HL-60 (cell line): ENCODE measurements around the gene PIK3R4.

Experiments
- DNase-seq, 2 experiments: peaks; one replicate each; pipeline ENCODE4 v3.0.0-alpha.2; 2010 to 2020; ENCODE audit warnings: low read depth in 1 of 2, low spot score in 1 of 2
- H3K27ac ChIP-seq: fragments of 250-450 bp; sonication (Bioruptor Pico); replicated peaks from 2 replicates; pipeline ENCODE4 v1.5.1; 2020; ENCODE audit warnings: mild to moderate bottlenecking, moderate library complexity
- H3K27me3 ChIP-seq: fragments of 250-450 bp; sonication (Bioruptor Pico); 2 replicates; pipeline ENCODE4 v1.5.1; 2021; ENCODE audit warnings: mild to moderate bottlenecking, moderate library complexity; ENCODE audit not compliant: insufficient read depth, poor library complexity, severe bottlenecking
- H3K4me3 ChIP-seq: replicated peaks from 2 replicates; pipeline ENCODE4 v1.5.1; 2011; ENCODE audit warnings: mild to moderate bottlenecking, control low read depth, low read length; ENCODE audit not compliant: insufficient read depth
- GABPA ChIP-seq: IDR thresholded peaks from 2 replicates; pipeline ENCODE4 v1.6.1; 2012; ENCODE audit warnings: low read depth
- POLR2AphosphoS5 ChIP-seq: IDR thresholded peaks from 2 replicates; pipeline ENCODE4 v1.6.1; 2012; ENCODE audit warnings: low read depth
- SPI1 ChIP-seq: IDR thresholded peaks from 2 replicates; pipeline ENCODE4 v1.6.1; 2012; ENCODE audit warnings: low read depth, mild to moderate bottlenecking, borderline replicate concordance
- TF ChIP-seq, protein P1 (sequence below): IDR thresholded peaks from 2 replicates; pipeline ENCODE4 v1.6.1; 2012; ENCODE audit warnings: low read depth; ENCODE audit not compliant: insufficient replicate concordance
- TF ChIP-seq, protein P2 (sequence below): IDR thresholded peaks from one replicate; pipeline ENCODE4 v1.5.1; 2011; ENCODE audit warnings: low read length, control low read depth, inconsistent platforms; ENCODE audit not compliant: insufficient read depth

PIK3R4 gene

DNA sequence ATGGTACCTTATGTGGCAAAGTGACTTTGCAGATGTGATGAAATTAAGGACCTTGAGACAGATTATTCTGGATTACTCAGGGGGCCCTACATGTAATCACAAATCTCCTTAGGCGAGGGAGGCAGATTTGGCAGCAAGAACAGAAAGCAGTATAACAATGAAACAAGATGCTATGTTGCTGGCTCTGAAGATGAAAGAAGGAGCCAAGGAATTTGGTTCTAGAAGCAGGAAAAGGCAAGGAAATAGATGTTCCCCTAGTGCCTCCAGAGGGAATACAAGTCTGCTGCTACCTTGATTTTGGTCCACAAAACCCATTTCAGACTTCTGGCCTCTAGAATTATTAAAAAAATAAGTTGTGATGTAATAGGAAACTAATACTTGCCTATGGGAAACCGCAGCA lies 64.5 kb downstream of the PIK3R4 start:
- no peak overlapping the region for H3K4me3 ChIP-seq
- no peak overlapping the region for H3K27ac ChIP-seq
- TF ChIP-seq POLR2AphosphoS5 (no peak), GABPA (no peak), SPI1 (no peak)
- TF ChIP-seq, protein P1, sequence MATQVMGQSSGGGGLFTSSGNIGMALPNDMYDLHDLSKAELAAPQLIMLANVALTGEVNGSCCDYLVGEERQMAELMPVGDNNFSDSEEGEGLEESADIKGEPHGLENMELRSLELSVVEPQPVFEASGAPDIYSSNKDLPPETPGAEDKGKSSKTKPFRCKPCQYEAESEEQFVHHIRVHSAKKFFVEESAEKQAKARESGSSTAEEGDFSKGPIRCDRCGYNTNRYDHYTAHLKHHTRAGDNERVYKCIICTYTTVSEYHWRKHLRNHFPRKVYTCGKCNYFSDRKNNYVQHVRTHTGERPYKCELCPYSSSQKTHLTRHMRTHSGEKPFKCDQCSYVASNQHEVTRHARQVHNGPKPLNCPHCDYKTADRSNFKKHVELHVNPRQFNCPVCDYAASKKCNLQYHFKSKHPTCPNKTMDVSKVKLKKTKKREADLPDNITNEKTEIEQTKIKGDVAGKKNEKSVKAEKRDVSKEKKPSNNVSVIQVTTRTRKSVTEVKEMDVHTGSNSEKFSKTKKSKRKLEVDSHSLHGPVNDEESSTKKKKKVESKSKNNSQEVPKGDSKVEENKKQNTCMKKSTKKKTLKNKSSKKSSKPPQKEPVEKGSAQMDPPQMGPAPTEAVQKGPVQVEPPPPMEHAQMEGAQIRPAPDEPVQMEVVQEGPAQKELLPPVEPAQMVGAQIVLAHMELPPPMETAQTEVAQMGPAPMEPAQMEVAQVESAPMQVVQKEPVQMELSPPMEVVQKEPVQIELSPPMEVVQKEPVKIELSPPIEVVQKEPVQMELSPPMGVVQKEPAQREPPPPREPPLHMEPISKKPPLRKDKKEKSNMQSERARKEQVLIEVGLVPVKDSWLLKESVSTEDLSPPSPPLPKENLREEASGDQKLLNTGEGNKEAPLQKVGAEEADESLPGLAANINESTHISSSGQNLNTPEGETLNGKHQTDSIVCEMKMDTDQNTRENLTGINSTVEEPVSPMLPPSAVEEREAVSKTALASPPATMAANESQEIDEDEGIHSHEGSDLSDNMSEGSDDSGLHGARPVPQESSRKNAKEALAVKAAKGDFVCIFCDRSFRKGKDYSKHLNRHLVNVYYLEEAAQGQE, result no peak
- TF ChIP-seq, protein P2, sequence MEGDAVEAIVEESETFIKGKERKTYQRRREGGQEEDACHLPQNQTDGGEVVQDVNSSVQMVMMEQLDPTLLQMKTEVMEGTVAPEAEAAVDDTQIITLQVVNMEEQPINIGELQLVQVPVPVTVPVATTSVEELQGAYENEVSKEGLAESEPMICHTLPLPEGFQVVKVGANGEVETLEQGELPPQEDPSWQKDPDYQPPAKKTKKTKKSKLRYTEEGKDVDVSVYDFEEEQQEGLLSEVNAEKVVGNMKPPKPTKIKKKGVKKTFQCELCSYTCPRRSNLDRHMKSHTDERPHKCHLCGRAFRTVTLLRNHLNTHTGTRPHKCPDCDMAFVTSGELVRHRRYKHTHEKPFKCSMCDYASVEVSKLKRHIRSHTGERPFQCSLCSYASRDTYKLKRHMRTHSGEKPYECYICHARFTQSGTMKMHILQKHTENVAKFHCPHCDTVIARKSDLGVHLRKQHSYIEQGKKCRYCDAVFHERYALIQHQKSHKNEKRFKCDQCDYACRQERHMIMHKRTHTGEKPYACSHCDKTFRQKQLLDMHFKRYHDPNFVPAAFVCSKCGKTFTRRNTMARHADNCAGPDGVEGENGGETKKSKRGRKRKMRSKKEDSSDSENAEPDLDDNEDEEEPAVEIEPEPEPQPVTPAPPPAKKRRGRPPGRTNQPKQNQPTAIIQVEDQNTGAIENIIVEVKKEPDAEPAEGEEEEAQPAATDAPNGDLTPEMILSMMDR, result no peak
- no peak for DNase-seq
- no peaks in the 10 kb centered on the region for H3K27me3 ChIP-seq

DNA sequence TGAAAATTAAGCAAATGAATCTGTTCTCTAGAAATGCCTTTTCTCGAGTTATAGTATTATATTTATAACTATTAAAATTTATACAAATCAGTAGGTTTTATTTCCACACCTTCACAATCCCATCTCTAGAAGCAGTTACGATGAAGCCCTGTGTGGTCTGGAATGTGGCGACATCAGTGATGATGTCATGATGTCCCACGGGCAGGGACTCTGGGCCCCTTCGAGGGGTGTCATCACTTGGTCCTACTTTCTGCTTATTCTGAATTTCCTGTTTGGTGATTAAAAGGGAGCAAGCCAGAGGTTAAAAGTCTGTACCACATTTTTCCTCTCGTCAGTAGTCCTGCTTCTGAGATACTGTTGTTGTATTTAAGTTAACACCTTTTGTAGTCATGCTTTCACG lies 67.4 kb downstream of the PIK3R4 start:
- Histone ChIP-seq H3K27me3 (no peaks in the 10 kb centered on the region), H3K4me3 (no peak overlapping the region), H3K27ac (no peak overlapping the region)
- DNase-seq, result no peak
- TF ChIP-seq SPI1 (no peak), GABPA (no peak), POLR2AphosphoS5 (no peak)
- TF ChIP-seq, protein P2, result no peak
- TF ChIP-seq, protein P1, result no peak

DNA sequence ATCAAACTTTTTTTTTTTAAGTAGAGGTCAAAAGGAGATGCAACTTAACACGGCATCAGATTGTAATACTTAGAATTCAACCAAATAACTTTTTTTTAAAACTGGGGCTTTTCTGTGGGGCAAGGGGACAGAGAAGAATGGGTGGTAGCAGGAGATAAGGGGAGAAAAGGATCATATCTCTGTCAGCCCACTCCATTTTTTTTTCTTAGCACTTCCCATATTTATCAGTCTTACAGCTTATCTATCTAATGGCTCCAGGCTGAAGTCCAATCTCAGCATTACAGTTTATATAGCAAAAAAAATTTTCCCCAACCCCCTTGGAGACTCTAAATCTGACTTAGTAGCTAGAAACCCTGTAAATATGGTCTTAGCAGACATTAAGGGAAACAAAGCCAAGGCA lies 69.3 kb downstream of the PIK3R4 start:
- H3K4me3 ChIP-seq, result no peak overlapping the region
- H3K27ac ChIP-seq, result no peak overlapping the region
- no peaks in the 10 kb centered on the region for H3K27me3 ChIP-seq
- TF ChIP-seq POLR2AphosphoS5 (no peak), GABPA (no peak), SPI1 (no peak)
- TF ChIP-seq, protein P1, result no peak
- TF ChIP-seq, protein P2, result no peak
- DNase-seq, result no peak
